Fibroblast of pulmonary artery (primary cell): ENCODE data around the gene CLIP1.

Experiments
- DNase-seq: peaks from one replicate; pipeline ENCODE4 v3.0.0-alpha.2; 2010; ENCODE audit warnings: low read depth
- H3K4me3 ChIP-seq: replicated peaks from 2 replicates; pipeline ENCODE4 v1.5.1; 2011; ENCODE audit warnings: low read depth, mild to moderate bottlenecking, control low read depth, low read length, moderate library complexity
- CTCF ChIP-seq: IDR thresholded peaks from 2 replicates; pipeline ENCODE4 v1.5.1; 2011; ENCODE audit warnings: mild to moderate bottlenecking, control low read depth, low read length, inconsistent platforms; ENCODE audit errors: missing control alignments

Gene CLIP1

DNA sequence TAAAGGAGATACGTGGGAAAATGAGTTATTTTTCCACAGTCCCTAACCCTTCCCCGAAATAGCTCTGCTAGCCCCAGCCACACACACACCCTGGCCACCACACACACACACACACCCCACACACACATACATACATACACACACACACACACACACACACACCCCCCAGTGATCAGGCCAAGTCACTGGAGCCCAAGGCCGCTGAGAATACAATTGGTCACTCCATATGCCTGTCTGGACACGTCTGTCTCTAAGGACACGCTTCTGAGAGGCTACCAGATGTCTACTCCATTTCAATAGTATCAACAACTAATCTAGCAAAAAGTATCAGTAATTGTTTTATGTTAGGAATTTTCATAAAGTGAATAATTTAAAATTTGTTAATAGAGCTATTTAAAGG, 183.6 kb downstream of the CLIP1 start:
- TF ChIP-seq CTCF, result no peak
- DNase-seq, result no peak
- no peak overlapping the region for H3K4me3 ChIP-seq

GRCh38 chr12:122235741-122236140, 186.7 kb downstream of the CLIP1 start:
- TF ChIP-seq CTCF, result no peak
- H3K4me3 ChIP-seq, result no peak overlapping the region
- no peak for DNase-seq

DNA sequence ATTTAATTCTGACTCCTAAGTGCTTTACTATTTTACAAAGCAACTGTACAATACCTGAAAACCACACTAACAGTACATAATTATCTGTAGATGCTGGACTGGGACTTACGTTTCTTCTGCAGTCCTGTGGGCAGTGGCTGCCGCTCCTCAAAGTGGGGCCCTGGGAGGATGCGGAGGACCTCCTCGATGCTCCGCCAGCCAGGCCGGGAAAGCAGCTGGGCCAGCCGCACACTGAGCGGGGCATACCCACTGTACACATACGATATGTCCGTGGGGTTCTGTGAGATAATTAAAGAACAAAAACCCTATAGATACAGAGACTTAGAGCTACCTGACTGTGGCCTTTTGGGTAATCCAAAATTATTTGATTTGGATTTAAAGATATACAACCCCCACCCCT, 189.8 kb downstream of the CLIP1 start:
- H3K4me3 ChIP-seq, result no peak overlapping the region
- no peak for TF ChIP-seq CTCF
- no peak for DNase-seq

DNA sequence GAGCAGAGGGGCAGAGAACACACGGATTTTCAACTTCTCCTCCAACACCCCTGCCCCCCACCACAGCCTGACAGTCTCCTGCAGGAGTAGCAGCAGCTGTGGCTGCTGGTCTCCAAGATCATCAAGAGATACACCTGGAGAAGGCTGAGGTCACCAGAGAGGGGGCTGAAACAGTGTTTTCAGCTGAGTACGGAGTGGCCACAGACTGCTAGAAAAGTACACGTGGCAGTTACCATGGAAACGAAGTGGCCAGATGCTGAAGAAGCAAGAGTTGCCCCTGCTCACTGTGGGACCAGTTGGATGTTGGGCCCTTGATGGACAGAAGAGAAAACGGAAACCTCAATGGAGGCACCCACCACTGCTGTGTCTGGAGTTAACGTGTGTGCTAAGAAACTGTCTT, 191.7 kb downstream of the CLIP1 start:
- no peak overlapping the region for H3K4me3 ChIP-seq
- TF ChIP-seq CTCF, result no peak
- DNase-seq, result no peak

DNA sequence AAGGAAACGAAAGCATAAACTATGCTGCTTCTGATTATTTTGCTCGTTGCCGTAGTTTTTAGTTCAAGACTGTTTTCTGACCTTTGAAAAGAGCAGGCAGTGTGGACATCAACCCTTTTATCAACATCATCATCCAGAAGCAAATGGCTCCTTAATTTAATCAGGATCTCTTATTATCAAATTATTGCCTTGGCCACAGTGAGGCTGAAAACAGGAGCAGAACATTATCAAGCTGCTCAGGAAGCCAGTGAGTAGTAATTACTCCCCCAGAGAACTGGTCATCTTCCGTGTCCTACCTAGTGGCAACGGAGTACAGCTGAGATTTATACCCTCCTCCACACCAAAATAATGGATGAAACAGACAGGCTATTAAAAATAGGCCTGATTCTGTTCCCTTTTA, 194.4 kb downstream of the CLIP1 start:
- H3K4me3 ChIP-seq, result no peak overlapping the region

GRCh38 chr12:122227341-122227740, 195.1 kb downstream of the CLIP1 start:
- DNase-seq, result no peak
- H3K4me3 ChIP-seq, result no peak overlapping the region
- no peak for TF ChIP-seq CTCF

More for the DNA sequence above, 194.4 kb downstream of the CLIP1 start:
- no peak for DNase-seq
- TF ChIP-seq CTCF, result no peak

GRCh38 chr12:122226366-122227125, 195.9 kb downstream of the CLIP1 start:
- H3K4me3 ChIP-seq, result peak overlapping the region; percentile 35
- TF ChIP-seq CTCF, result no peak
- no peak for DNase-seq
